ENCODE data around the gene AKT3.
A peak's percentile ranks its signal among the peaks of the same experiment; 100 is the strongest.
"Not testable (repeated sequence)": the region's sequence is repeated elsewhere in the genome, so short reads cannot be mapped to it uniquely, and the experiment has no call there.

Gene AKT3

GRCh38 chr1:243595527-243596210, 254.4 kb downstream of the AKT3 start:
- no peak for DNase-seq

DNA sequence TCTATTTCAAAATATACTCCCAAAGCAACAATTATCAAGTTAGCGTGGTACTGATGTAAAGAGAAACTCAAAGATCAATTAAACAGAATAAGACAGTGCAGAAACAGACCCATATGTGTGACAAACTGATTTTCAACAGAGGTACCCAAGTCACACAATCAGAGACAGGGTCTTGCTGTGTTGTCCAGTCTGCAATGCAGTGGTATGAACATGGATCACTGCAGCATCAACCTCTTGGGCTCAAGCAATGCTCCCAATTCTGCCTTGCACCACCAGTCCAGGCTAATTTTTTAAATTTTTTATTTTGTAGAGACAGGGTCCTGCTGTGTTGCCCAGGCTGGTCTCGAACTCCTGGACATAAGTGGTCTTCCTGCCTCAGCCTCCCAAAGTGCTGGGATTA, 255.6 kb downstream of the AKT3 start:
- no peak for DNase-seq

DNA sequence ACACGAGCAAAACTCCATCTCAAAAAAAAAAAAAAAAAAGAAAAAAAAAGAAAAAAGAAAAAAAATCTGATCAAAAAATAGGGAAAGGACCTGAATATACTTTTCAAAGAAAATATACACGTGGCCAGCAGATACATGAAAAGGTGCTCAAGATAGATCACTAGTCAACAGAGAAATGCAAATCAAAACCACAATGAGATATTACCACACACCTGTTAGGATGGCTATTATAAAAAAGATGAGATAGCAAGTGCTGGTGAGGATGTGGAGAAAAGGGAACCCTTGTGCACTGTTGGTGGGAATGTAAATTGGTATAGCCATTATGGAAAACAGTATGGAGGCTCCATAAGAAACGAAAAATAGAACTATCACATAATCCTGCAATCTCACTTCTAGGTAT, 260.8 kb downstream of the AKT3 start:
- not testable (repeated sequence) for DNase-seq

DNA sequence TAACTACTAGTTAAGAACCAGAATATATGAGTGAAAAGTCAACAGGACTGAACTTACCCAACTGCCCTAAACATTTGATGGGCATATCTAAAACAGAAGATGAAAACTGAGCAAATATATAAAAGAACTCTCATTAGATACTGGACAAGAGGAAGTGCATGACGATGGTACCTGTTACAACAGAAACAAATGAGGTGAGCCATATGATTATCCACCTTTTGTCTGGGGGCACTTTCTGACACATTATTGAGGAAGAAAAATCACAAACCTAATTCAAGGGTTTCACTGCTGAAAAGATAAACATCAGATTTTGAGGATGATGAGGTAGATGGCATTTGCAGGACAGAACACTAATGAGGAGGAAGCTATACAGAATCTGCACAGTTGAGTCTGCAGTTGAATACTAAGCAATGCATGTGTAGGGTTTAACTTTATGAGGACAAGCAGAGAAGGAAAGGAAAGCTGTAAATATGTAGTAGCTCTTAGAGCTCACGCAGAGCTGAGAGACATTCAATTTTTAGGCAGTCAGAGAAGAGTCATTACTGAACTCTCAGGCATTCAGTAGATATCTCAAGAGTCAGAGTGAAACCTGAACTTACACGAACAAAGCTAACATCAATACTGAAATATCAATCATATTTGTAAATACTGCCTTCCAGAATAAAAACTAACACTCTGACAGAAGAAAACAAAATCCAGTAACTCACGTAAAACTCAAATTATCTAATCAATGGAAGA, 262.1 kb downstream of the AKT3 start:
- DNase-seq: no peak

DNA sequence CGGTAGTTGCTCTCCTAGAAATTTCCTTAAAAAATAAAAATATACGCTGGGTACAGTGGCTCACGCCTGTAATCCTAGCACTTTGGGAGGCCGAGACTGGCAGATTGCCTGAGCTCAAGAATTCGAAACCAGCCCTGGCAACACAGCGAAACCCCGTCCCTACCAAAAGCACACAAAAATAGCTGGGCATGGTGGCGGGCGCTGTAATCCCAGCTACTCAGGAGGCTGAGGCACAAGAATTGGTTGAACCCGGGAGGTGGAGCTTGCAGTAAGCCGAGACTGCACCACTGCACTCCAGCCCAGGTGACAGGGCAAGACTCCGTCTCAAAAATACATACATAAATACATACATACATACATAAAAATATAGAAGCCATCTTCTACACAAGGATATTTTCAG, 262.8 kb downstream of the AKT3 start:
- DNase-seq: no peak

DNA sequence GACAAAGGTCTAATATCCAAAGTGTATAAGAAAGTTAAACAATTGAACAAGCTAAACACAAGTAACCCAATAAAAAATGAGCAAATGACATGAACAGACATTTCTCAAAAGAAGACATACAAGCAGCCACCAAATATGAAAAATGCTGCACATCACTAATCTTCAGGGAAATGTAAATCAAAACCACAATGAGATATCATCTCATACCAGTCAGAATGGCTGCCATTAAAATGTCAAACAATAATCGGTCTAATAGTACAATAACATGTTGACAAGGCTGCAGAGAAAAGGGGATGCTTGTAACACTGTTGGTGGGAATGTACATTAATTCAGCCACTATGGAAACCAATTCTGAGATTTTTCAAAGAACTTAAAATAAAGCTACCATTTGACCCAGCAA, 264.1 kb downstream of the AKT3 start:
- DNase-seq: no peak

DNA sequence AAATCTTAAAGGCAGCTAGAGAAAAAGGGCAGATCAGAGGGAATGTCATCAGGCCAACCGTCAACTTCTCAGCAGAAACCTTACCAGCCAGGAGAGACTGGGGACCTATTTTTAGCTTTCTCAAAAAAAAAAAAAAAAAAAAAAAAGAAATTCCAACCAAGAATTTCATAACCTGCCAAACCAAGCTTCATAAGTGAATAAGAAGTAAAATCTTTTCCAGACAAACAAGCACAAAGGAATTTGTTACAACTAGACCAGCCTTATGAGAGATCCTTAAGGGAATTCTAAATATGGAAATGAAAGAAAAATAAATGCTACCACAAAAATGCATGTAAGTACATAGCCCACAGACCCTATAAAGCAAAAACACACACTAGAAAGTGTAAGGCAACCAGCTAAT, 267.7 kb downstream of the AKT3 start:
- DNase-seq: peak; percentile 14

GRCh38 chr1:243580984-243581383, 269.1 kb downstream of the AKT3 start:
- no peak for DNase-seq

GRCh38 chr1:243580072-243580471, 270.0 kb downstream of the AKT3 start:
- DNase-seq: no peak

GRCh38 chr1:243575070-243575469, 275.0 kb downstream of the AKT3 start:
- peak; percentile 88 for DNase-seq

- peak; percentile 61 for DNase-seq
Measured at GRCh38 chr1:243572940-243573339, 277.1 kb downstream of the AKT3 start.

- DNase-seq: no peak
Measured at GRCh38 chr1:243568793-243569192, 281.2 kb downstream of the AKT3 start.

DNA sequence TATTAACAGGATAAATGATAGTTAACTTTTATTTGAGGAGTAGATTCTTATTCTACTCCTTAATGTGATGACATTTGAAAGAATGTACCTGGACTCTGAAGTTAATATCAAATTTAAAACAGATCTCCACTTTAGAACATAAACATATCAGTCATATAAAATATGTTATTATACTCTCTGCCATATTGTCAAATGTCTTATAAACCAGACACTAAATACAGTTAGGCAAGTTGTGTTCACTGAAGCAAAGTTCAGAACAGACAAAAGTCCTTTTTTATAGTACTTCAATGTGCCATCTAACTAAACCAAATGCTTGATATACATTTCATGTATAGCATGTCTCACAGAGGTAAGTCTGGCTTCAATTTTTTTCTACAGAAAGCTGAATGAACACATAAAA, 285.2 kb downstream of the AKT3 start:
- no peak for DNase-seq

GRCh38 chr1:243563732-243564131, 286.3 kb downstream of the AKT3 start:
- DNase-seq: no peak

DNA sequence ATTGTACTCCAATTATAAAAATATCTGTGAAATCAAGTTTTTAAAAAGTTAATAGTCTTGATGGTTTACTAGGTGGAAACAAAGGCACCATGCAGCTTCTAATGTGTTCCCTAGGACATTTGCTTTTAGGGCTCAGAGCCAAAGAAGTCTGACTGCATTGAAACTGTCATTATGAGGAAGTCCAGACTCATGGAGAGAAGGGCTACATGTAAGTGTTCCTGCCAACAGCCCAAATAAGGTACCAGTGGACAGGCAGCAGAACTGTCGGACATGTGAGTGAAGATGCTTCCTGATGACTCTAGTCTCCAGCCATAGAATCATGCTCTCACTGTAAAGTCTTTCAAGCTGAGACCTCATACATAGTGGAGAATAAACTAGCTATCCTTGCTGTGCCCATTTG, 287.6 kb downstream of the AKT3 start:
- DNase-seq: no peak

DNA sequence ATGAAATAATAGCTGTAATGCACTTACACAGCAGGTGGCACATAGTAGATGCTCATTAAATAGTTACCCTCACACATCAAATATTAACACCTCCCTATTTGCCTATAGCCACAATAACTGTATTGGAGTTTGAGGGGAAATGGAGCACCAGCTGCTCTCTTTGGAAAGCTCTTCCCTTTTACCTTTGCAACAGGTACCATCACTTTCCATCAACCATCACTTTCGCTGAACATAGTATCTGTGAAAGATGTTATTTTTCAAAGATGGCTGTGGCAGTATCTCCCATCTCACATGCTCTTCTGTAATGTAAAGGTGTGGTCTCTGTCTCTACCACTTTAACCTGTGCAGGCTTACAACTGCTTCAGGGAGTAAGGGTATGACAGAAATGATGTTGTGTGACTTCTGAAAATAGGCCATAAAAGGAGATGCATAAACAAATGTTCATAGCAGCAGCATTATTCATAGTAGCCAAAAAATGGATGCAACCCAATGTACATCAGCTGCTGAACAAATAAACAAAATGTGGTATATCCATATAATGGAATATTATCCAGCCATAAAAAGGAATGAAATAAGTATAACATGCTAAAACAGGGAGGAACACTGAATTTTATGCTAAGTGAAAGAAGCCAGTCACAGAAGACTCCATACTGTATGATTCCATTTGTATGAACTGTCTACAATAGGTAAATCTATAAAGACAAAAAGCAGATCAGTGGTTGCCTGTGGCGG, 288.3 kb downstream of the AKT3 start:
- DNase-seq: no peak

DNA sequence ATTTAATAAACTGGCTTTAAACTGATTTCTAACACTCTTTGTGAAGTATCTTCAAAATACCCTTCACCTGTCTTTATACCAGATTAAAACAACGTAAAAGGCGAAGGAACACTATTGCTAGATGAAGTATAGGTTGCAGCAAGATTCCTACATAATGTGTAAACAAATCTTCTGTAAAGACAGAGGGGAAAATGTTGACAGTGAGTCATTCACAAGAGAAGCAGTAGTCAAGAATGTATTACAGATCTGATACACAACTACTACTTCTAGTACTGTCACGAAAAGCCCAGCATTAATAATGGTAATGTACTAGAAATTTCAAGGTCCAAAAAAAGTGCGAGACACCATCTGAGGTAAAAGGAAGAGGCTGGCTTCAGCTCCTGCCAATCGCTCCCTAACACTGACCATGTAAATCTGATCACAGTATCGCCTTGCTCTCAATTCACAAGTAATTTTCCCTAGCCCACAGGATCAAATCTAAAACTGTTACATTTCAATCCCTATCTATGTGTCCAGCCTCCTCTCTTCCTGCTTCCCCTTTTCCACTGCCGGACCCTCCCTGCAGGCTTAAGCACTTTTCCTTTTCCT, 290.4 kb downstream of the AKT3 start:
- peak; percentile 26 for DNase-seq

DNA sequence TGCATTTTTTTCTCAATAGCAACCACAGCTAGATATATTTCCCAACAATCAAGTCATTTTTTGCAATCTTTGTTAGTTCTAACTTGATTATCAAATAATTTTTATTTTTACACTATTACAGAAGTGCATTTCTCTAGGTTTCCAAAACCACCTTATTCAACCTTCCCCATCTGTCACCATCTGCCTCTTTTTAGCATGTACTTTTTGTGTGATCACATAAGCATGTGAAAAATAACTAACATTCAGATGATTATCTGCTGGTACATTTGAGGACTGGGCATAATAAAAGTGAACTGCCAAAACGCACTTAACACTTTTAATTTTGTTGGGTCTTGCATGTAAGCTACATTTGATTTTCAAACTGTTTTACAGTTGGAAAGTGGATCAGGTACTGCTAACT, 291.5 kb downstream of the AKT3 start:
- DNase-seq: peak; percentile 87

- DNase-seq: peak; percentile 35
Measured at GRCh38 chr1:243557866-243558265, 292.2 kb downstream of the AKT3 start.

DNA sequence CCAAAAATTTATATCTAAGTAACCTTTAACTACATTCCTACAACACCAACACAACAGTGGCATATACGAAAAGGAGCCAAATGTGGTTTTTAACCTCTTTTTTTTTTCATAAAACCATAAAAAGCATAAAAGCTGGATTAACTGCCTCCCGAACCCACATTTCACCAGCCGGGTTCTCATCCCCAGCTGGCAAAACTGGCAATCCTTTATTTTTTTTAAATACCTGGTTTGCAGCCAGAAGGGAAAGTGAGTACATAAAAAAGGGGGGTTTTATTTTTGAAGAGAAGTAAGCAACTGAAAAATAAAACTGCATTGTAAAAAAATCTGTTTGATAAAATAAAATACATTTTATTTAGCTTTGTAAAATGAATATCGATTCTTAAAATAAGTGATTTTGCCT, 295.4 kb downstream of the AKT3 start:
- DNase-seq: peak; percentile 41

DNA sequence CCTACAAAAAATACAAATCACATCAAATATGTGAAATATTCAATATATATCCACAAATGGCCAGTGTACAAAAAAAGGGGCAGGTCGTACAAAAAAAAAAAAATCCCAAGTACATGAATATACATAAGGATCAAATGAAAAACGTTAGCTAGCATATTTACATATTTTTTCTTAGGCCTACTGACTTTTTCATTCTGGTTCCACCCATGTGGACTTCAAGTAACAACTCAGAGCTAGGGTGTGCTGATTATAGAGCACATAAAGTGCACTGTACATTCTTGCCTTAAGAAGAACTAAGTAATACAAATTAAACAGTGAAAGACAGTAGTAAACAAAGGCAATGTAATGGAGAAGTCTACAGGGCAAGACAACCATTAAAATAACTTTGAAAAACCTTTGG, 297.0 kb downstream of the AKT3 start:
- DNase-seq: no peak

- no peak for DNase-seq
Measured at GRCh38 chr1:243550276-243550675, 299.8 kb downstream of the AKT3 start.

DNA sequence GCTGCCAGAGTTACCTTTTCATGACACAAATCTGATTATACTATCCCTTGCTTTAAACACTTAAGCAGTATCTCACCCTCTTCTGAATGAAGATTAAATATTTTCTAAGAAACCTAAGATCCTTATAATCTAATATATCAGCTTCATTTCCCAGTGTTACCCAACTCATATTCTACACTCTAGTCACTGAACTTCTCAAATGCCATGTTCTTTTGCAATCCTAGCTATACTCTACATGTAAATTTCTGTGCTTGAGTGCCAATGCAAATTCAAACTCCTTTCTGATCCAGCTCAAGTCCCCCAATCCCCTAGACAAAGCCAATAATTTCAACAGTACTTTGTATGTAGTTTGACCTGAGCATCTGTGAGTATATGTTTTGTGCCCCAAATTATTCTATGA, 300.3 kb downstream of the AKT3 start:
- no peak for DNase-seq

DNA sequence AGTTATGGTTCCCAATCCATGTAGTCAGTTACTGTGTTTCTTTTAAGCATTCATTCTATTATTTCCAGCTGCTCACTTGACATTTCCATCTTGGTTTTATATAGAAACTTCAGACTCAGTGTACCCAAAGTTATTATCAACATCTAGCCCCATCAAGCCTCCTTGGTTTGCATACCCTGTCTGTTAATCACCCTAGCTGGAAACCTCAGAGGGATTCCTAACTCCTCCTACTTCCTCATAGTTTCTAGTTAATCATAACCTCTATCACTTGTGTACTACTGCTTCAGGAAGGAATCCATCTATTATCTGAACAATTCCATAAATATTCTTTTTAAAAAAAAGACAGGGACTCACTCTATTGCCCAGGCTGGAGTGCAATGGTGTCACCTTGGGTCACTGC, 300.9 kb downstream of the AKT3 start:
- no peak for DNase-seq
